Mammary microvascular endothelial cell (primary cell): ENCODE measurements around the gene UBQLN4. TPM values are rescaled to one million over a fixed set of nuclear protein-coding genes. Genes with fewer than 3 reads are reported as not detected.

Experiments used
- total RNA-seq: library from RNA; depleted of rRNA; stranded (reverse); fragments of >200 nt; gene quantifications from 2 replicates; pipeline ENCODE4 v1.2.3, GENCODE V29; 2015

Gene UBQLN4
- total RNA-seq = 30.1 and 30.8 TPM in 2 replicates

GRCh38 chr1:156053768-156054499, at the start of gene UBQLN4:
Gene UBQLN4, minus strand, starts transcription at chr1:156053798. Its CDS starts 97 bp downstream, at chr1:156053701.

GRCh38 chr1:156082309-156083091, 28.9 kb upstream of the UBQLN4 start, which contains the start of gene MEX3A:
Gene MEX3A, minus strand, starts transcription at chr1:156082465. Its CDS starts 467 bp downstream, at chr1:156081998.

DNA sequence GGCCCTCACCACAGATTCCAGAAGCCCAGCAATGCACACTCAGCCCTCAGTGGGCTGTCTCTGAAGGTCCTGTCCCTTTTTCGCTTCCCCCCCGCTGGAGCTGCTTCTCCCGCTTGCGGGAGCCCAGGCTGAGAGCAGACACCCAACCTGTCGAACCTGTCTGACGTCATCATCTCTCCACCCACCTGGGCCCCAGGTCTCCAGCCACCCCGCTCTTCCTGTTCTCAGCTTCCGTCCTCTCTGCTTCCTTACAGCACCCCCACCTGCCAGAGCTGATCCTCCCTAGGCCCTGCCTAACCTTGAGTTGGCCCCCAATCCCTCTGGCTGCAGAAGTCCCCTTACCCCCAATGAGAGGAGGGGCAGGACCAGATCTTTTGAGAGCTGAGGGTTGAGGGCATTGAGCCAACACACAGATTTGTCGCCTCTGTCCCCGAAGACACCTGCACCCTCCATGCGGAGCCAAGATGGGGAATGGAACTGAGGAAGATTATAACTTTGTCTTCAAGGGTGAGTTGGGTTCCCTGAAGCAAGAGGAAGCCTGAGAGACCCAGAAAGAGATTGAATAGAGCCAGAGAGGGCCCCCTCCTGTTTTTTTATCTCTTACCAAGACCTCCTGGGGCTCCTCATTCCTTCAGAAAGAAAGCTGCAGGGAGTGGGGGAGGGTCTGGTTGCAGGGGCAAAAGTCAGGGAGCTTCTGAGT, 7.5 kb upstream of the UBQLN4 start, which contains the start of gene RAB25:
RAB25 (plus strand) TSS at position 224 of the 700 bp plus-strand sequence; CDS start at position 465, 241 bp downstream.

DNA sequence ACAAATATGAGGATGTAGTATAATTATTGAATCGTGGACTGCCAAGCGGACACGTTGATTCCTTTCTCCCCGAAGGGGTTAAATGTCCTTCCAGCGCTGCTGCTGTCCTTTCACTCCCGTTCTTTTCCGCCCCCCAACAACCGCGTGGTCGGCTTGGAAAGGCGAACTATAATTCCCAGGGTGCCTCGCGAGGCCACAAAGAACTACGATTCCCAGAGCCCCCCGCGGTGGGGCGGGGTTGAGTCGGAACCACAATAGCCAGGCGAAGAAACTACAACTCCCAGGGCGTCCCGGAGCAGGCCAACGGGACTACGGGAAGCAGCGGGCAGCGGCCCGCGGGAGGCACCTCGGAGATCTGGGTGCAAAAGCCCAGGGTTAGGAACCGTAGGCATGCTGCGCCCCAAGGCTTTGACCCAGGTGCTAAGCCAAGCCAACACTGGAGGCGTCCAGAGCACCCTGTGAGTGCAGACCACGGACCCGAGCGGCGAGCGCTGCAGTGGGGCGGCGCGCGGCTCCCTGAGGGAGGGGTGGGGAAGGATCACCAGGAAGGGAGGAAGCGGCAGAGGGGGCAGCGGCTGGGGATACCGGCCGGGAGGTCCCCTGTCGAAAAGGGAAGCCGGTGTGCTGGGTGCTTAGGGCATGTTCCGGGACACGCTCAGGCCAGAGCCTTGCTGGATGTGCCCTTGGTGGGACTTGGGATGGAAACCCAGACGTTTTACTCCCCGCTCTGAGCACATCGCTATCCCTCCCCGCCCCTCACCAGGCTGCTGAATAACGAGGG, 1.1 kb upstream of the UBQLN4 start, which contains the start of gene LAMTOR2:
LAMTOR2 (plus strand) TSS at position 283 of the 781 bp plus-strand sequence; CDS start at position 391, 108 bp downstream.

GRCh38 chr1:156020293-156021092, 33.1 kb downstream of the UBQLN4 start, which contains the start of gene SSR2:
Gene SSR2, minus strand, starts transcription at chr1:156020951. Its CDS starts 784 bp downstream, at chr1:156020167.

Other genes with a start within 250 kb of the UBQLN4 start
- 14.5 and 15.2 TPM in 2 replicates for gene GON4L, start 196.6 kb downstream of the UBQLN4 start, total RNA-seq
- gene SYT11, start 194.2 kb downstream of the UBQLN4 start, total RNA-seq = 24.2 and 24.4 TPM in 2 replicates
- 31.4 and 38.4 TPM in 2 replicates for gene RIT1, start 142.4 kb downstream of the UBQLN4 start, total RNA-seq
- gene KHDC4, start 119.4 kb downstream of the UBQLN4 start, total RNA-seq = 17.7 and 20.1 TPM in 2 replicates
- gene RXFP4, start 112.2 kb downstream of the UBQLN4 start, total RNA-seq = not detected in 2 replicates
- 79.5 and 79.9 TPM in 2 replicates for gene ARHGEF2, start 75.3 kb downstream of the UBQLN4 start, total RNA-seq
- 460 and 503 TPM in 2 replicates for gene SSR2, start 32.8 kb downstream of the UBQLN4 start, total RNA-seq
- gene LAMTOR2, start 984 bp upstream of the UBQLN4 start, total RNA-seq = 93.0 and 94.1 TPM in 2 replicates
- not detected in 2 replicates for gene RAB25, start 7.4 kb upstream of the UBQLN4 start, total RNA-seq
- 1.8 and 2.8 TPM in 2 replicates for gene MEX3A, start 28.7 kb upstream of the UBQLN4 start, total RNA-seq
- gene LMNA, start 60.9 kb upstream of the UBQLN4 start, total RNA-seq = 1,062 and 1,120 TPM in 2 replicates
- 0.49 and 1.1 TPM in 2 replicates for gene SEMA4A, start 99.8 kb upstream of the UBQLN4 start, total RNA-seq
- 15.1 and 17.5 TPM in 2 replicates for gene SLC25A44, start 140.3 kb upstream of the UBQLN4 start, total RNA-seq
- gene PMF1, start 159.2 kb upstream of the UBQLN4 start, total RNA-seq = 102 and 103 TPM in 2 replicates
- not detected in 2 replicates for gene BGLAP, start 188.4 kb upstream of the UBQLN4 start, total RNA-seq
- 0.20 TPM in 1 of 2 replicates, not detected in the other for gene PAQR6, start 194.3 kb upstream of the UBQLN4 start, total RNA-seq
- gene SMG5, start 229.0 kb upstream of the UBQLN4 start, total RNA-seq = 72.1 and 76.0 TPM in 2 replicates
- gene TMEM79, start 230.5 kb upstream of the UBQLN4 start, total RNA-seq = 1.6 and 2.3 TPM in 2 replicates
- 105 and 123 TPM in 2 replicates for gene GLMP, start 241.9 kb upstream of the UBQLN4 start, total RNA-seq
- not detected in 2 replicates for gene VHLL, start 245.5 kb upstream of the UBQLN4 start, total RNA-seq